NK-92 (cell line): ENCODE measurements around the gene DRC7.

Source experiments
- DNase-seq: peaks from one replicate; lab custom pipeline; 2025; ENCODE audit not compliant: unreplicated experiment; lab: John Stamatoyannopoulos, UW

Gene DRC7

DNA sequence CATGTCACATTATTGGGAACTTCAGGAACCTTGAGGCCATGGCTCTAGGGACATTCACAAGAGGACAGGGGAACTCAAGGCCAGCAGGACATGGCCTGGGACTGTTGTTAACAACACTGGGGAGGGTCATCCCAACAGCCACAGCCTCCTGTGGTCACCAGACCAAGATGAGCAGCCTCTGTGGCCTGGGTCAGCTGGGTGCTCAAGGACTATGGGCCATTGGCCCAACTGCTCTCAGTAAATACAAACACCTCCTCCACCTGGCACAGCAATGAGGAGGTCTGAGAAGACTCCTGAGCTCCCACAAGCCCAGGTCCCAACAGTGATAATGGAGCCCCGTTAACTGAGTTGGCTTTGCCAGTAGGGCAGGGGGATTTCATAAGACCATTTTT lies 86.7 kb downstream of the DRC7 start:
- no peak for DNase-seq
